Measurements from ENCODE around the gene PCMTD2.

Gene PCMTD2

DNA sequence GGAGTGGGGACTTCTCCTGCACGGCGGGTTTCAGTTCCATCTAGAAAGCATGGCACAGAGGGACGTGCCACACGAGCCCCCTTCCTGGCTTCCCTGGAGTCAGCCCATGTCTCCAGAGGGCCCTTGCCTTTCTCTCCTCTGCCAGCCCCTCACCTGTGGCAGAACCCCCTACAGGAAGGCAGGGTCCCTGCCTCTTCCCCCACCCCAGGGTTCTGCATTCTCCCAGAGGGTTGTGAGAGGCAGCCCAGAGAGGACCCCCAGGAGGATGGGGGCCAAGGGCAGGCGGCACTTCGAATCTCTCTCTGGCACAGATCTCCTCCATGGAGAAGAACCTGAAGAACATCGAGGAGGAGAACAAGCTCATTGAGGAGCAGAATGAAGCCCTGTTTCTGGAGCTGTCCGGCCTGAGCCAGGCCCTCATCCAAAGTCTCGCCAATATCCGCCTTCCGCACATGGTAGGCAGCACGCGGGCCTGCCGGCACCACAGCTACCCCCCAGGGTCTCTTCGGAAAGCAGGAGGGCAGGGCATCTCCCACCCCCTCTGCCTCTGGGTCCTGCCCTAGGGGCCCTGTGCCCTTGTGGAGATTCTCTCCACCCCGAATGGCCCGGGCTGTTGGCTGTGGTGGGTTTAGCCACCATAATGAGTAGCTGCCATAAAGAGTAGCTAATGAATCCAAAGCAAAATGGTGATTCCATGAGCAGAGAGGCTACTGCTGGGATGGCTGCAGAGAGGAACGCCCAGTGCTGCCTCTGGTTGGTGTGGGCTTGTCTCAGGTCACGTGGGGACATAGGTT is 15.9 kb upstream of the PCMTD2 start:
- no peak for DNase-seq

- no peak for DNase-seq
Measured at GRCh38 chr20:64240243-64241015, 15.1 kb upstream of the PCMTD2 start.

DNA sequence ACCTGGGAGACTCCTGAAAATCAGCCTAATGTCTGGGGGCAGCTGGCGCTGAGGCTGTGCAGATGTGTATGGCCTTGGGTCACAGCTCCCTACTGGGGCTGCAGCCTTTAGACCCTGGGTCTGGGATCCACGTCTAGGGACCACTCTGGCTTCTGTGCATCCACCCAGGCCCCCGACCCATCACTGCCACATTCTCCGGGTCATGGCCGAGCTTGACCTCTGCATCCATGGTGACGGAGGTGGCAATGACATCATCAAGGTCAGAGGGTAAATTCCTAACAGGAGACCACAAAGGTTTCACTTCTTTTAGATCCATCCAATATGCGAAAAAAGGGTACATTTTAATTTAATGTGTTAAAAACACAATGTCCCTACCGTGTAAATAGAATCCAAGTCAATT is 14.5 kb upstream of the PCMTD2 start:
- no peak for DNase-seq

DNA sequence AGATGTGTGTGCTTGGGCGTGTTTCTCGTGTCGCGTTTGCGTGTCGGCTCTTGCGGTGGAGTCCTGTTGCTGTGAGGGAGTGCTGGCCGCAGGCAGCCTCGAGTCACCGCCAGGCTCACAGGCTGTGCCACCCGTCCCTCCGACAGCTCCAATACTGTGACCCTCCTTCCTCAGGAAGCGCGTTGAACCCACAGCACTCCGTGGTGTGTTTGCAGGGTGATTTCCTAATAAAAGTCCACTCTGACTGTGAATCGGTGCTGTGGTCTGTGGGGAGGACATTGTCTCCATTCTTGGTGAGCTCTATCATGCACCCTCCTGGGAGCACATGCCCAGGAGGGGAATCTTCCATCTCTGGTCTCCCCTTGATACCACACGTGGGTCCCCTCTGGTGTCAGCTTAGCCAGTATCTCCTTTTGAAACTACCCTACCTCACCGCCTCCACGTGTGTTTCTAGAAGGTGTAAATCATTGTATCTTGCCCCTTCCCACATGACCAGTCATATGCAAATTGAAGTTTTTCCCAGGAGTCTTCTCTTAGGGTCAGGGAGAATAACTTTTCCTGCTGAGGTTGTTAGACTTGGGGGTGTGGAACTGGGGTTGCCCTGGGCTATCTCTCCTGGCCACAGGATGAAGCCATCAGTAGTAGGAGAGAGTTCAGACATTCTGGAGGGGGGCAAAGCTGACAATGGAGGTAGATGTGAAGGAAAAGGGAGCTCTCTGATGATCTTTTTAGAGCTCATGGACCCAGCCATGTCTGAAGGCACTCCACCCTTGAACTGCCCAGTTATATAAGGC is 13.3 kb upstream of the PCMTD2 start:
- DNase-seq, result no peak

- no peak for DNase-seq
Measured at GRCh38 chr20:64242797-64243475, 12.6 kb upstream of the PCMTD2 start.

GRCh38 chr20:64244281-64244805 is 11.2 kb upstream of the PCMTD2 start:
- no peak for DNase-seq

GRCh38 chr20:64244870-64245603 is 10.5 kb upstream of the PCMTD2 start:
- no peak for DNase-seq

- no peak for DNase-seq
Measured at GRCh38 chr20:64245746-64246595, 9.6 kb upstream of the PCMTD2 start.

- no peak for DNase-seq
Measured at GRCh38 chr20:64246616-64247306, 8.8 kb upstream of the PCMTD2 start.

- no peak for DNase-seq
Measured at GRCh38 chr20:64247307-64247618, 8.3 kb upstream of the PCMTD2 start.

DNA sequence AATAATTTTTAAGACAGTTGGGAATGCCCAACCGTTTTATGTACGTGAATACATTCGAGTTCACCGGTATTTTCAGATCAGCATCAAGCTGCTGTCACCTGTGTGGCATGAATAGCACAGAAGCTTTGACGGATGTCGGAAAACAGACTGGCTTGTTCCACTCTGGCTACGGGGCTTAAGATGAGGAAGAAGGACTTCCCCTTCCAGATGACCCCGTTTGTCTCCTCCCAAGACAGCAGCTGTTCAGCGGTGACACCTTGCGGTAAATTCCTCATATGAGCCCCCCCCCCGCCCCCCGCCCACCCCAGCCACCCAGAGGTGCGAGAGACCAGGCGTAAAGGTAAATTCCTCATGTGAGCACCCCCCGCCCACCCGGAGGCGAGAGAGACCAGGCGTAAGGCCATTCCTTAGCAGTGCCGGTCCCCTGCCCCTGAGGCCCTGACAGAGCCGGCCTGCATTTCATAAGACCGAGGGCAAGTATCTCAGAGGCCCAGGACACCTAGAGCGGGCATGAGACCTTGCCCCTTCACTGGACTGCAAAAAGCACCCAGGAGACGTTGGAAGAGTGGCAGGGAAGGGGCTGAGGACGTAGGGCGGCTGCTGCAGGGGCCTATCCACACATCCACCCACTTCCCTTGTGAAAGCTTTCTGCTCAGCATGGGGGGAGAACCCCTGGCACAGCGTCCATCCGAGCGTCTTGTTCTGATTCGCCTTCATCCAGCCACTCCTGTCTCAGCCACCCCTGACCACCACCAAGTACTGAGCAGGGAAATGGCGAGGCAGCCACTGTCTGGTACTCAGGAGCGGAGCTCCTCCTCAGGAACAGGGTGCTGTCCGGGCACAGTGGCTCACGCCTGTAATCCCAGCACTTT is 7.3 kb upstream of the PCMTD2 start:
- DNase-seq, result no peak

DNA sequence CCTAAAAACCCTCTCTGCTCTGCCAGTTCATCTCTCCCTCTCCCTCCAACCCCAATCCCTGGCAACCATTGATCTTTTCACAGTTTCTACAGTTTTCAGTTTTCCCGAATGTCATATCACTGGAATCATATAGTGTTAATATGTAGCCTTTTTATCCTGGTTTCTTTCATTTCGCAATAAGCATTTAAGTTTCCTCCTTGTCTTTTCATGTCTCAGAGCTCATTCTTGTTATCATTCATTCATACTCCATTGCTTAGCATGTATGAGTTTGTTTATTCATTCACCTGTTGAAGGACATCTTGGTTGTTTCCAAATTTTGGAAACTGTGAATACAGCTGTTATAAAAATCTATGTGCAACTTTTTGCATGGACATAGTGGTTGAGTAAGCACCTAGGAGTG is 5.5 kb upstream of the PCMTD2 start:
- no peak for DNase-seq

DNA sequence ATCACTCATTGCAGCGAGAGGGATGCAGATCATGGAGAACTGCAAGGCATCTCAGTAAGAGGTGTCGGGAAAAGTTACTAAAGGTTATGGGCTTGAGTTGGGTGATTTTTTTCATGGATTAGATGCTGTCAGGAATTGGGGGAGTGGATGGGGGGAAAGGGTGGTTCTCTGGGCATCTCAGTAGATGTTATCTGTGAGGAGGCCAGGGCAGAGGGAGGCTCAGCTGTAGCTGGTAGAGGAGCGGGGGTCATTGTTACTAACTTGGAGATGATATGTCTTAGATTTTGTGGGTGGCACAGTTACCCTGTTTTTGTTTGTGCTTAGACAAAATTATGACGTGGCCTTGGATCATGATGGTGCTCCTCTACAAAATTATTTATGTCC is 2.6 kb upstream of the PCMTD2 start:
- DNase-seq, result no peak

DNA sequence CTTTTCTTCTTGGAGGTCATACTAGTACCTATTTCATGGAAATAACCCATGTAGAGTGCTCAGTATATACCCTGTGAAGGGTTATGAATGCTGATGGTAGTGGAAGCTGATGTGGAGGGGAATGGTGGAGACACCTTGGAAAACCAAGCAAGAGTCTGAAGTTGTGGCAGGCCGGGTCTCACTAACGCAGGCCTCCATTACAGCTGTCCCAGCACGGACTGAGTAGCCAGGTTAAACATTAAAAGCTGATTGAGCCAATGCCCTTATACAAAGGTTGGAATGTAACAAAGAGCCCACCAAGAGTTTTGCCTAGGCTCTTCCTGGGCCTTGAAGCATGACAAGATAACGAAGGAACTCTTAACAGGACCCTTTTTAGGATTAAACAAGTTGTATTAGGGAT is 2.1 kb upstream of the PCMTD2 start:
- no peak for DNase-seq

- no peak for DNase-seq
Measured at GRCh38 chr20:64254156-64254555, 1.4 kb upstream of the PCMTD2 start.

DNA sequence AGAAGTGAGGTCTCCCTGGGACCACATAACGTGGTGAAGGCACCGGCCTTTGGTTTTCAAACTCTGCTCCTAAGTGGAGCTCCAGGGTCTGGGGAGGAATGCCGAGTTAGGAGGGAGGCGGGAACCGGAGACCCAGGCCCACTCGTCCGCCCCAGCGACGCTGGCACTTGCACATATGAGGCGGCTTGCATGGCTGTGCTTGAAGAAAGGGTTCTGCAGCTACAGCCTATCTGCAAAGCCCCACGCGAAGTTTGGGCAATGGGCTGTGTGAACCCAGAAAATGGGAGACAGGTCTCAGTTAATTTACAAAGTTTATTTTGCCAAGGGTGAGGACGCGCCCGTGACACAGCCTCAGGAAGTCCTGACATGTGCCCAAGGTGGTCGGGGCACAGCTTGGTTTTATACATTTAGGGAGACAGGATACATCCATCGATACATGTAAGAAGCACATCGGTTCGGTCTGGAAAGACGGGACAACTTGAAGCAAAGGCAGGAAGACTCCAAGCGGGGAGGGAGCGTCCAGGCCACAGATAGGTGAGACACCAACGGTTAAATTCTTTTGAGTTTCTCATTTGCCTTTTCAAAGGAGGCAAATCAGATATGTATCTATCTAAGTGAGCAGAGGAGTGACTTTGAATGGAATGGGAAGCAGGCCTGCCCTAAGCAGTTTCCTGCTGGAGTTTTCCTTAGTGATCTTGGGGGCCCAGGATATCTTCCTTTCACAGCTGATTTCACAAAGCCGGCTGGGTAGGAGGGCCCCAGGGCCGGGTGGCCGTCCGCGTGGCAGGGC is 782 bp upstream of the PCMTD2 start:
- no peak for DNase-seq

- no peak for DNase-seq
Measured at GRCh38 chr20:64256282-64256935, 861 bp downstream of the PCMTD2 start.

DNA sequence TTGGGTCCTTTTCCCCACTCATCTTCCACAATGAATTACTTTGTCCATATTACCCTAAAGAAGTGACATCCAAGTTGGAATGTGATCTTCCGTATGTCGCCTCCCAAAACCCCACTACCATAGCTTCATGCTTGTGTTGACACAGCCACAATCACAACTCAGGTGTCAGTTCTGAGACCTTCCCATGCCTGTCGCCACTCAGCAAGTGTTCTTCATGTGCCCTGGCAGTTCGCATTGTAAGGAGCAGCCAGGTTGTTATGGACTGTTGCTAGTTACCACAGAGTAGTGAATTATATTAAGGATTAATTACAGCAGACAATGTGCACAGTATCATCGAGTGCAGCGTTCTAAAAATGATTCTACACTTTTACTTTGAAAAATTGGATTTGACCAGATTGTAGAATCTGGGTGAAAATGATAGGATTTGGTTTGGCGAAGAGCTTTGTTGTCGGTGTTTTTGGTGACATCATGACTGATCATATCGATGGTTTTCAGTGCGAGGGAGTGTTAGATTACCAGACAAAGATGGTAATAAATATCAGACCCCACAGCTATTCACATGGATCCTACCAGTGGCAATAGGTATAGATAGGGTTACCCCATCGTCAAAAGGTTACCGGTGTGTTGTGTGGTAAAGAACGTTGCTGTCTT is 1.7 kb downstream of the PCMTD2 start:
- DNase-seq, result no peak

Data from NCI-H226 (cell line).